OCI-M1 (cell line): ENCODE results near the gene GREB1.

Experiments used
- DNase-seq: peaks from one replicate; lab custom pipeline; 2025; lab: John Stamatoyannopoulos, UW

Gene GREB1

GRCh38 chr2:11508279-11508678 is 25.6 kb upstream of the GREB1 start:
- DNase-seq, result no peak

- no peak for DNase-seq
Observed at GRCh38 chr2:11509657-11510360, 24.0 kb upstream of the GREB1 start.

- DNase-seq, result no peak
Observed at GRCh38 chr2:11512431-11512830, 21.4 kb upstream of the GREB1 start.

GRCh38 chr2:11513319-11513718 is 20.5 kb upstream of the GREB1 start:
- DNase-seq, result no peak

- DNase-seq, result no peak
Observed at GRCh38 chr2:11514081-11514730, 19.6 kb upstream of the GREB1 start.

GRCh38 chr2:11514904-11515303 is 18.9 kb upstream of the GREB1 start:
- no peak for DNase-seq

- DNase-seq, result no peak
Observed at GRCh38 chr2:11515490-11515981, 18.3 kb upstream of the GREB1 start.

- DNase-seq, result no peak
Observed at GRCh38 chr2:11516984-11517648, 16.7 kb upstream of the GREB1 start.

GRCh38 chr2:11517906-11518305 is 15.9 kb upstream of the GREB1 start:
- no peak for DNase-seq

- no peak for DNase-seq
Observed at GRCh38 chr2:11520092-11520693, 13.7 kb upstream of the GREB1 start.

- DNase-seq, result no peak
Observed at GRCh38 chr2:11521775-11522174, 12.1 kb upstream of the GREB1 start.

GRCh38 chr2:11524470-11524869 is 9.4 kb upstream of the GREB1 start:
- DNase-seq, result no peak

- DNase-seq, result no peak
Observed at GRCh38 chr2:11525762-11526161, 8.1 kb upstream of the GREB1 start.

GRCh38 chr2:11527001-11527400 is 6.8 kb upstream of the GREB1 start:
- no peak for DNase-seq

GRCh38 chr2:11528228-11528627 is 5.6 kb upstream of the GREB1 start:
- no peak for DNase-seq

GRCh38 chr2:11530864-11531465 is 2.9 kb upstream of the GREB1 start:
- DNase-seq, result no peak

- DNase-seq, result peak; percentile 89
Observed at GRCh38 chr2:11532416-11533055, 1.3 kb upstream of the GREB1 start.

- no peak for DNase-seq
Observed at GRCh38 chr2:11534071-11534745, 363 bp downstream of the GREB1 start.

GRCh38 chr2:11534746-11535484 is 1.1 kb downstream of the GREB1 start:
- peak; percentile 24 for DNase-seq

GRCh38 chr2:11535899-11536344 is 2.1 kb downstream of the GREB1 start:
- DNase-seq, result no peak
